Smooth muscle cell (in vitro differentiated cells): ENCODE results near the gene MDN1. TPM values are rescaled to one million over a fixed set of nuclear protein-coding genes. Genes with fewer than 3 reads are reported as not detected.

Source experiments
- DNase-seq: peaks from one replicate; lab custom pipeline; 2025; ENCODE audit not compliant: unreplicated experiment; lab: John Stamatoyannopoulos, UW
- H2AFZ ChIP-seq: fragments of 200-600 bp; sonication (generic); 2 replicates; pipeline ENCODE4 v1.6.0; 2016; ENCODE audit warnings: antibody characterized with exemption, low read depth, mild to moderate bottlenecking
- H3F3A ChIP-seq: fragments of 200-600 bp; sonication (generic); 2 replicates; pipeline ENCODE4 v1.6.0; 2017; ENCODE audit warnings: antibody characterized with exemption, low read depth
- H3K27ac ChIP-seq: fragments of 200-600 bp; sonication (generic); 2 replicates; pipeline ENCODE4 v1.5.1; 2016; ENCODE audit warnings: low read depth, mild to moderate bottlenecking
- H3K27me3 ChIP-seq: fragments of 200-600 bp; sonication (generic); 2 replicates; pipeline ENCODE4 v1.6.1; 2016; ENCODE audit warnings: low read depth, mild to moderate bottlenecking
- H3K36me3 ChIP-seq: fragments of 200-600 bp; sonication (generic); 2 replicates; pipeline ENCODE4 v1.5.1; 2016; ENCODE audit warnings: low read depth
- H3K4me1 ChIP-seq: fragments of 200-600 bp; sonication (generic); 2 replicates; pipeline ENCODE4 v1.5.1; 2016; ENCODE audit warnings: low read depth
- H3K4me2 ChIP-seq: fragments of 200-600 bp; sonication (generic); 2 replicates; pipeline ENCODE4 v1.6.0; 2016; ENCODE audit warnings: mild to moderate bottlenecking
- H3K4me3 ChIP-seq: fragments of 200-600 bp; sonication (generic); 2 replicates; pipeline ENCODE4 v1.5.1; 2016; ENCODE audit warnings: mild to moderate bottlenecking
- H3K79me2 ChIP-seq: fragments of 200-600 bp; sonication (generic); 2 replicates; pipeline ENCODE4 v1.6.0; 2016; ENCODE audit warnings: low read depth, mild to moderate bottlenecking
- H3K9ac ChIP-seq: fragments of 200-600 bp; sonication (generic); 2 replicates; pipeline ENCODE4 v1.6.0; 2016; ENCODE audit warnings: low read depth
- H3K9me3 ChIP-seq: fragments of 200-600 bp; sonication (generic); replicated peaks from 2 replicates; pipeline ENCODE4 v1.5.1; 2016; ENCODE audit warnings: low read depth
- H4K20me1 ChIP-seq: fragments of 200-600 bp; sonication (generic); 2 replicates; pipeline ENCODE4 v1.6.0; 2016; ENCODE audit warnings: low read depth
- CTCF ChIP-seq: fragments of 200-600 bp; sonication (generic); IDR thresholded peaks from 2 replicates; pipeline ENCODE4 v1.5.1; 2017; ENCODE audit warnings: borderline replicate concordance, mild to moderate bottlenecking, antibody characterized with exemption; ENCODE audit not compliant: insufficient read depth, poor library complexity, severe bottlenecking
- WGBS: methylation state at CpG from one replicate; pipeline ENCODE4 v1.1.7; 2016; ENCODE audit warnings: low lambda C conversion rate; 5-methylcytosine and 5-hydroxymethylcytosine counted together
- polyA plus RNA-seq: library from polyadenylated mRNA; unstranded; fragments of >200 nt; fragmentation: Nextera tagmentation; extraction: Ambion mirVana; gene quantifications from 2 replicates; pipeline ENCODE4 v1.2.1, GENCODE V29; 2016
- total RNA-seq: library from RNA; depleted of rRNA; stranded (reverse); fragments of >200 nt; gene quantifications from 2 replicates; pipeline ENCODE4 v1.2.3, GENCODE V29; 2014

The MDN1 gene
- total and polyA plus RNA-seq, 2 experiments from 2014 or later, result 6.4 to 16.5 TPM

GRCh38 chr6:89843070-89843469 lies 23.5 kb upstream of the MDN1 start:
- no peak for TF ChIP-seq CTCF

GRCh38 chr6:89842228-89842627 lies 22.6 kb upstream of the MDN1 start:
- H3K79me2 ChIP-seq, result peaks cover 49% of the 10 kb centered on the region

More at GRCh38 chr6:89843070-89843469, 23.5 kb upstream of the MDN1 start:
- H3F3A ChIP-seq, result no peaks in the 10 kb centered on the region
- H3K9me3 ChIP-seq, result no peaks in the 10 kb centered on the region
- H3K4me3 ChIP-seq, result no peak overlapping the region
- H4K20me1 ChIP-seq, result peaks cover 67% of the 10 kb centered on the region
- peaks cover 45% of the 10 kb centered on the region for H3K79me2 ChIP-seq
- H2AFZ ChIP-seq, result no peak overlapping the region
- H3K27ac ChIP-seq, result no peak overlapping the region
- H3K9ac ChIP-seq, result no peak overlapping the region
- H3K4me1 ChIP-seq, result no peaks in the 10 kb centered on the region
- DNase-seq, result no peak
- no peaks in the 10 kb centered on the region for H3K27me3 ChIP-seq
- WGBS, result 77% methylated on average over 3 of the region's 3 CpGs
- no peaks in the 10 kb centered on the region for H3K36me3 ChIP-seq
- H3K4me2 ChIP-seq, result no peak overlapping the region

GRCh38 chr6:89840538-89840937 lies 20.9 kb upstream of the MDN1 start:
- Histone ChIP-seq H3F3A (no peaks in the 10 kb centered on the region), H3K36me3 (no peaks in the 10 kb centered on the region), H3K79me2 (peaks cover 54% of the 10 kb centered on the region), H3K27me3 (no peaks in the 10 kb centered on the region), H3K27ac (no peak overlapping the region), H3K4me2 (no peak overlapping the region), H3K4me1 (no peaks in the 10 kb centered on the region), H3K4me3 (no peak overlapping the region), H4K20me1 (peaks cover 61% of the 10 kb centered on the region), H3K9me3 (no peaks in the 10 kb centered on the region), H2AFZ (no peak overlapping the region), H3K9ac (no peak overlapping the region)
- no peak for TF ChIP-seq CTCF
- DNase-seq, result no peak
- WGBS, result 78% methylated on average over 3 of the region's 3 CpGs

More at GRCh38 chr6:89842228-89842627, 22.6 kb upstream of the MDN1 start:
- Histone ChIP-seq H3F3A (no peaks in the 10 kb centered on the region), H3K9me3 (no peaks in the 10 kb centered on the region), H3K36me3 (no peaks in the 10 kb centered on the region), H3K4me2 (no peak overlapping the region), H3K27me3 (no peaks in the 10 kb centered on the region), H2AFZ (no peak overlapping the region), H3K4me1 (no peaks in the 10 kb centered on the region), H3K9ac (no peak overlapping the region), H4K20me1 (peaks cover 68% of the 10 kb centered on the region), H3K27ac (no peak overlapping the region), H3K4me3 (no peak overlapping the region)
- WGBS, result 96% methylated on average over 2 of the region's 2 CpGs
- no peak for TF ChIP-seq CTCF
- no peak for DNase-seq

- H3K9me3 ChIP-seq, result no peaks in the 10 kb centered on the region
- WGBS, result 96% methylated on average over 8 of the region's 8 CpGs
Measured at GRCh38 chr6:89836639-89837222, 17.1 kb upstream of the MDN1 start.

More at GRCh38 chr6:89836639-89837222, 17.1 kb upstream of the MDN1 start:
- Histone ChIP-seq H3K27ac (no peak overlapping the region), H3K4me1 (no peaks in the 10 kb centered on the region), H4K20me1 (peaks cover 25% of the 10 kb centered on the region), H3K27me3 (no peaks in the 10 kb centered on the region), H3K9ac (no peak overlapping the region), H3F3A (no peaks in the 10 kb centered on the region), H3K4me3 (no peak overlapping the region), H3K36me3 (no peaks in the 10 kb centered on the region), H3K4me2 (no peak overlapping the region), H3K79me2 (peaks cover 57% of the 10 kb centered on the region), H2AFZ (no peak overlapping the region)
- DNase-seq, result no peak
- no peak for TF ChIP-seq CTCF
